Activated effector memory CD4-positive, alpha-beta T cell treated with Interleukin-2 at 50 U/mL for 16 hours (primary cell): ENCODE data around the gene OS9.
"Not testable (repeated sequence)": the region's sequence is repeated elsewhere in the genome, so short reads cannot be mapped to it uniquely, and the experiment has no call there.

ENCODE experiments used
- DNase-seq: peaks from one replicate; pipeline ENCODE4 v3.0.0-alpha.2; 2020

The OS9 gene

DNA sequence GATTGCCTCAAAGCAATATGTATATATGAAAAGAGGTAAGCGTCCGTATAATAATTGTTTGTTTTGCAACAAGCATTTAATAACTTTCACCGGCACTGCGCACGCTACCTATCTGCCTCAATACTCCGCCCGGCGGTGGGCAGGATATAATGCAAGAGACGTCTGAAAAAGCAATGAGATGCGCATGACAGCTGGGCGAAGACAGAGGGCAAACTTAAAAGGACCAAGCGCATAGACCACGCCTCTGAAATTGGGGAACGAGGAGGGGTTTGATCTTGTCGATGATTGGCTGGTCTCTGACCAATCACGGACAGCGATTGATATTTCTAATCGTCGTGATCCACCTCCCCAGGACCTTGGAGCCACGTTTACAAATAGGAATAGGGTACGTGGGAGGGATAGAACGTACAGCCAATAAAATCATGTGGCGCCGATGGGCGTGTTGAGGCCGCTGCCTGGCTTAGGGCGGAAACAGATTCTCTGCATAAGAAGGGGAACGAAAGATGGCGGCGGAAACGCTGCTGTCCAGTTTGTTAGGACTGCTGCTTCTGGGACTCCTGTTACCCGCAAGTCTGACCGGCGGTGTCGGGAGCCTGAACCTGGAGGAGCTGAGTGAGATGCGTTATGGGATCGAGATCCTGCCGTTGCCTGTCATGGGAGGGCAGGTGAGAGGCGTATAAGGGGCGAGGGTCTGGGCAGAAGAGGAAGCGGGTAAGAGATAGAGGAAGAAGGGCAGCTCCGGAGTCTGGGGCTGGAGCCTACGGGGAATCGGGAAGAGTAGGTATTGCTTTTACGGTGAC lies at the start of gene OS9:
Gene OS9, plus strand, starts transcription at position 474 of the 800 bp plus-strand sequence. Its CDS starts 30 bp downstream, at position 504.
- peak; percentile 91 for DNase-seq

DNA sequence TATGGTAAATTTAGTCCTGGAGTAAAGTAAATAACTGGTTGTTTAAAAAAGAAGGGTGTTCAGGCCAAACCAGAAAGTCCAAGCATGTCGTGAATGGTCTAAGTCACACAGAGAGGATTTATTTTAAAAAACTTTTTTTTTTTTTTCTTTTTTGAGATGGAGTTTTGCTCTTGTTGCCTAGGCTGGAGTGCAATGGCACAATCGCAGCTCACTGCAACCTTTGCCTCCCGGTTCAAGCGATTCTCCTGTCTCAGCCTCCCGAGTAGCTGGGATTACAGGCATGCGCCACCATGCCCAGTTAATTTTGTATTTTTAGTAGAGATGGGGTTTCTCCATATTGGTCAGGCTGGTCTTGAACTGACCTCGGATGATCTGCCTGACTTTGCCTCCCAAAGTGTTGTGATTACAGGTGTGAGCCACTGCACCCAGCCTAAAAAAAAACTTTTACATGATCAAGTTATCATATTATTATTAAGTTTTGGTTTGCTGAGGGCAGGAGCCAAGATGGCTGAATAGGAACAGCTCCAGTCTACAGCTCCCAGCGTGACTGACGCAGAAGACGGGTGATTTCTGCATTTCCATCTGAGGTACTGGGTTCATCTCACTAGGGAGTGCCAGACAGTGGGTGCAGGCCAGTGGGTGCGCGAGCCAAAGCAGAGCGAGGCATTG lies 47.8 kb upstream of the OS9 start:
- DNase-seq: not testable (repeated sequence)

DNA sequence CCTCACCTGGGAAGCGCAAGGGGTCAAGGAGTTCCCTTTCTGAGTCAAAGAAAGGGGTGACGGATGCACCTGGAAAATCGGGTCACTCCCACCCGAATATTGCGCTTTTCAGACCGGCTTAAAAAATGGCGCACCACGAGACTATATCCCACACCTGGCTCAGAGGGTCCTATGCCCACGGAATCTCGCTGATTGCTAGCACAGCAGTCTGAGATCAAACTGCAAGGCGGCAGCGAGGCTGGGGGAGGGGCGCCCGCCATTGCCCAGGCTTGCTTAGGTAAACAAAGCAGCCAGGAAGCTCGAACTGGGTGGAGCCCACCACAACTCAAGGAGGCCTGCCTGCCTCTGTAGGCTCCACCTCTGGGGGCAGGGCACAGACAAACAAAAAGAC lies 47.3 kb upstream of the OS9 start:
- DNase-seq: not testable (repeated sequence)

DNA sequence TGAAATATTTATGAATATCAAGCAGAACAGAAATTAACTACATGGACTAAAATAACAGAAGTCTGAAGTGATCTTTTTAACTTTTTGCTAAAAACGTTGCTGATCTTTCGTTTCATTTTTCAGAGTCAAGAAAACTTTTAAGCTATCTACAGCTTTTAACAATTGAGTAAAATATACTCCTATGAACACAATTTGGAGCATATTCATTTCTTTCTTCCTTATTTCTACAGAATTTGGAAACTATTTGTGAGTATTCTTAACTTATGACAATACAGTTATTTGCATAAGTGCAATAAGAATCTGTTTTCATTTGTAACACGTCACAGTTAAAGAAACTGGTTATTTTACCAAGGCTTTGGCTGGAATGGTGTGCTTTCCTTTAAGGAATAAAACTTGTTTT lies 39.9 kb upstream of the OS9 start:
- no peak for DNase-seq

DNA sequence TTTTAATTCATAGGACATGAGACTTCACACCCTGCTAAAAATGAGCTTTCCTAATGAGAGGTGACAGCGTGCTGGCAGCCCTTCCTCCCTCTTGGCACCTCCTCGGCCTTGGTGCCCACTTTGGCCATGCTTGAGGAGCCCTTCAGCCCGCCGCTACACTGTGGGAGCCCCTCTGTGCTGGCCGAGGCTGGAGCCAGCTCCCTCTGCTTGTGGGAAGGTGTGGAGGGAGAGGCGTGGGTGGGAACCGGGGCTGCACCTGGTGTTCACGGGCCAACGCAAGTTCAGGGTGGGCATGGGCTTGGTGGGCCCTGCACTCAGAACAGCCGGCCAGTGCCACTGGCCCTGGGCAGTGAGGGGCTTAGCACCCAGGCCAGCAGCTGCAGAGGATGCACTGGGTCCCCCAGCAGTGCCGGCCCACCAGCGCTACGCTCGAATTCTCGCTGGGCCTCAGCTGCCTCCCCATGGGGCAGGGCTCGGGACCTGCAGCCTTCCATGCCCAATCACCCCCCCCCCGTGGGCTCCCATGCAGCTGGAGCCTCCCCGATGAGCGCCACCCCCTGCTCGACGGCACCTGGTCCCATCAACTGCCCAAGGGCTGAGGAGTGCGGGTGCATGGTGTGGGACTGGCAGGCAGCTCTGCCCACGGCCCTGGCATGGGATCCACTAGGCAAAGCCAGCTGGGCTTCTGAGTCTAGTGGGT lies 38.2 kb upstream of the OS9 start:
- no peak for DNase-seq

GRCh38 chr12:57656408-57656807 lies 37.5 kb upstream of the OS9 start:
- DNase-seq: not testable (repeated sequence)

DNA sequence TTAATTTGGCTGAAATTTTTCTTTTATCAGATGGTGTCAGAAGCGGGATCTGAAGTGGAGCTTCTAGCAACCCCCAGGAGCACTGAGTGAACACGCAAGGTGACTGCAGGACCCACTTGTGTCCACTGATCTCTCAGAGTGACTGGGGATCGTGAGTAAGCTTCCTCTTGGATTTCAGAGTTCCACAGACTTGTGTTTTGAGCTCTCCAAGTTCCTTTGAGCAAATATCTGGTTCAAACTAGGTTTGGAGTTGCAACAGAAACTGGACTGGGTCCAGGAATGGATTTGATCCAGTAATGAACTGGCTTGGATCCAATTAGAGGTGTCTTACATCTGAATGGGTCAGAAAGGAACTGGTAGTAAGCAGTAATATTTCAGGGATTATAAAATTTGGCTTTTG lies 36.2 kb upstream of the OS9 start:
- no peak for DNase-seq

DNA sequence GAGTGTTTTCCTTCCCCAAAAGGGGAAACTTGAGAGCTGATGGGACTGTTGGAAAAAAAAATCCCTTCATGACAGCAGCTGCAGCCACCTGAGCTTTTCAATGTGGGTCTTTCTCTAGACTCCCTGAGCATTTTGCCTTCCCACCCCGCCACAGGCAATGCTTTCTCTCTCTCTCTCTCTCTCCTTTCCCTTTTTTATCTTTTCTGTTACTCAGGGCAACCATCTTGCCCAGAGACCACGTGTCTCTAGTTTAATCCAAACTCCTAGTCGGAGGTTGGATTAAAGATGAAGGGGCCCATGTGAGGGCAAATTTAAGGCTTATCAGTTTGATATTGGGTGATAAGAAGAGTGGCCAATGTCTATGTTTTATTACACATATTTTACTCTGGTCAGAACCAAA lies 35.0 kb upstream of the OS9 start:
- no peak for DNase-seq

DNA sequence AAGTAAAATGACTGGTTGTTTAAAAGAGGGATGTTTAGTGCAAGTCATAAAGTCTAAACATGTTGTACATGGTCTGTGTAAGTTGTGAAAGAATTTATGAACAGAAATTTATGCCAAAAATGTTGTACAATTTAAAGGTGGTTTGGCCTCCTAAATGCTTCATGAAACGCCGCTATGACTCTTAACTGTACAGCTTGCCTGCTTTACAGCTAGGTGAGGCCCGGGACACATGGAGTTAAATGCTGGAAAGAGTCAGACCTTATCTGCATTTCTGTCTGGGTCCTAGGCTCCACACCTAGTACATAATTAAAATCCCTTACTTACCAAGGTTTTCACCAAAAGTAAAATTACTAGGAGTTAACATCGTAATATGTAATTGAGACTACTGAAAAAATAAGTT lies 32.6 kb upstream of the OS9 start:
- DNase-seq: no peak

DNA sequence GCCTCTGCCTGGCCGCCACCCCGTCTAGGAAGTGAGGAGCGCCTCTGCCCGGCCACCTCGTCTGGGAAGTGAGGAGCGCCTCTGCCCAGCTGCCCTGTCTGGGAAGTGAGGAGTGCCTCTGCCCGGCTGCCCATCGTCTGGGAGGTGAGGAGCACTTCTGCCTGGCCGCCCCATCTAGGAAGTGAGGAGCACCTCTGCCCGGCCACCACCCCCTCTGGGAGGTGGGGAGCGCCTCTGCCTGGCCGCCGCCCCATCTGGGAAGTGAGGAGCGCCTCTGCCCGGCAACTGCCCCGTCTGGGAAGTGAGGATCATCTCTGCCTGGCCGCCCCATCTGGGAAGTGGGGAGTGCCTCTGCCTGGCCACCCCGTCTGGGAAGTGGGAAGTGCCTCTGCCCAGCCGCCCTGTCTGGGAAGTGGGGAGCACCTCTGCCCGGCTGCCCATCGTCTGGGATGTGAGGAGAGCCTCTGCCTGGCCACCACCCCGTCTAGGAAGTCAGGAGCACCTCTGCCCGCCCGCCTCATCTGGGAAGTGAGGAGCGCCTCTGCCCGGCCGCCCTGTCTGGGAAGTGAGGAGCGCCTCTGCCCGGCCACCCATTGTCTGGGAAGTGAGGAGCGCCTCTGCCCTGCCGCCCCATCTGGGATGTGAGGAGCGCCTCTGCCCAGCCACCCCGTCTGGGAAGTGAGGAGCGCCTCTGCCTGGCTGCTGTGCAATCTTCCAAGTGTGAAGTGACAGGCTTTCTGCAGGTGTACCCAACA lies 28.7 kb upstream of the OS9 start:
- DNase-seq: not testable (repeated sequence)

GRCh38 chr12:57666897-57667296 lies 27.0 kb upstream of the OS9 start:
- no peak for DNase-seq

- not testable (repeated sequence) for DNase-seq
Measured at GRCh38 chr12:57669691-57670090, 24.2 kb upstream of the OS9 start.

DNA sequence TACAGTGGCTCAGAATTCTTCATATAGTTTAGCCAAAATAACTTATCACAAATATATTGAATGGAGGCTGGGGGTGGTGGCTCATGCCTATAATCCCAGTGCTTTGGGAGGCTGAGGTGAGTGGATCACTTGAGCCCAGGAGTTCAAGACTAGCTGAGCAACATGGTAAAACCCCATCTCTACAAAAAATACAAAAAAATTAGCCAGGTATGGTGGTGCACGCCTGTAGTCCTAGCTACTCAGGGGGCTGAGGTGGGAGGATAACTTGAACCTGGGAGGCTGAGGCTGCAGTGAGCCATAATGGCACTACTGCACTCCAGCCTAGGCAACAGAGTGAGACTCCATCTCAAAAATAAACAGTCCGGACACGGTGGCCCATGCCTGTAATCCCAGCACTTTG lies 22.1 kb upstream of the OS9 start:
- not testable (repeated sequence) for DNase-seq

DNA sequence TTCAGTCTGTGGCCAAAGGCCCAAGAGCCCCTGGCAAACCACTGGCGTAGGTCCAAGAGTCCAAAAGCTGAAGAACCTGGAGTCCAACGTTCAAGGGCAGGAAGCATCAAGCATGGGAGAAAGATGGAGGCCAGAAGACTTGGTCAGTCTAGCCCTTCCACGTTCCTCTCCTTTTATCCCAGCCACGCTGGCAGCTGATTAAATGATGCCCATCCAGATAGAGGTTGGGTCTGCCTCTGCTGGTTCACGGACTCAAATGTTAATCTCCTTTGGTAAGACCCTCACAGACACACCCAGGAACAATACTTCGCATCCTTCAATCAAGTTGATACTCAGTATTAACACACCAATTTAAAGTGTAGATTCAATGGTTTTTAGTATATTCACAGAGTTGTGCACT lies 21.1 kb upstream of the OS9 start:
- DNase-seq: no peak

GRCh38 chr12:57674691-57675090 lies 19.2 kb upstream of the OS9 start:
- DNase-seq: no peak

DNA sequence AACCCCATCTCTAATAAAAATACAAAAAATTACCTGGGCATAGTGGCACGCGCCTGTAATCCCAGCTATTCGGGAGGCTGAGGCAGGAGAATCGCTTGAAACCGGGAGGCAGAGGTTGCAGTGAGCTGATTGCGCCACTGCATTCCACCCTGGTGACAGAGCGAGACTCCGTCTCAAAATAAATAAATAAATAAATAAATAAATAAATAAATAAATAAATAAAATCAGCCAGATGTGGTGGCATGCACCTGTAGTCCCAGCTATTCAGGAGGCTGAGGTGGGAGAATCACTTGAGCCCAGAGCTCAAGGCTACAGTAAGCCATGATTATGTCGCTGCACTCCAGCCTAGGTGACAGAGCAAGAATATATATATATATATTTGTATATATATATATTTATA lies 16.0 kb upstream of the OS9 start:
- DNase-seq: not testable (repeated sequence)

GRCh38 chr12:57679697-57680096 lies 14.2 kb upstream of the OS9 start:
- DNase-seq: no peak

- DNase-seq: no peak
Measured at GRCh38 chr12:57687862-57688261, 6.1 kb upstream of the OS9 start.

GRCh38 chr12:57688931-57689330 lies 5.0 kb upstream of the OS9 start:
- no peak for DNase-seq

DNA sequence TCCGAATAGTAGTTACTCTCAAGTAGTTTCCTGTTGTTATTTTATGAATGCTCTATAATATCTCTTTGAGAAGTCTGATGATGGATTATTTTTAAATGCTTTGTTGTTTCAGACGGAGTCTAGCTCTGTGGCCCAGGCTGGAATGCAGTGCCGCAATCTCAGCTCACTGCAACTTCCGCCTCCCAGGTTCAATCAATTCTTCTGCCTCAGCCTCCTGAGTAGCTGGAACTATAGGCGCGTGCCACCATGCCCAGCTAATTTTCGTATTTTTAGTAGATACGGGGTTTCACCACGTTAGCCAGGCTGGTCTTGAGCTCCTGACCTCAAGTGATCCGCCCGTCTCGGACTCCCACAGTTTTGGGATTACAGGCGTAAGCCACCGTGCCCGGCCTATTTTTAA lies 1.4 kb upstream of the OS9 start:
- DNase-seq: no peak

DNA sequence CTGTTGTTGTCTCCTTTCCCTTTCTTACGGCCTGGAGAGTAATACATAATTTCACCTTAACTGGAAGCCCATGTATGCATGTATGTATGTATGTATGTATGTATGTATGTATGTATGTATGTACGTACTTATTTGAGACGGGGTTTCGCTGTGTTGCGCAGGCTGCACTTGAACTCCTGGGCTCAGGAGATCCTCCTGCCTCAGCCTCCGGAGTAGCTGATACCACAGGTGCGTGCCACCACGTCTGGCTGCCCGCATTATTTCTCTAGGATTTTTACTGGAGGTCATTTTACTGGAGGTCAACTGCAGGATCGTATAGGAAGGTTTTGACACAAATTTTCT lies 644 bp upstream of the OS9 start:
- no peak for DNase-seq

- no peak for DNase-seq
Measured at GRCh38 chr12:57694459-57695019, 607 bp downstream of the OS9 start.
